ENCODE measurements around the gene MAPK8. TPM values are rescaled to one million over a fixed set of nuclear protein-coding genes. Genes with fewer than 3 reads are reported as not detected.
A peak's percentile ranks its signal among the peaks of the same experiment; 100 is the strongest.

Gene MAPK8
- total RNA-seq, 1 experiment from 2014 or later, result 52.9 TPM

GRCh38 chr10:48390558-48390871 lies 84.0 kb downstream of the MAPK8 start:
- H3K4me1 Mint-ChIP-seq (ENCODE audit: insufficient read depth, unreplicated experiment), result peaks cover 20% of the 10 kb centered on the region
- H3K27ac Mint-ChIP-seq (ENCODE audit: low read depth, unreplicated experiment), result no peak overlapping the region
- H3K36me3 Mint-ChIP-seq (ENCODE audit: insufficient read depth, unreplicated experiment), result no peaks in the 10 kb centered on the region
- H3K9me3 Mint-ChIP-seq (ENCODE audit: unreplicated experiment), result no peaks in the 10 kb centered on the region
- H3K4me3 Mint-ChIP-seq (ENCODE audit: unreplicated experiment), result no peak overlapping the region
- no peak for TF ChIP-seq CTCF (IDR thresholded peaks at IDR 0.05; ENCODE audit: unreplicated experiment)
- no peak for DNase-seq (ENCODE audit: unreplicated experiment)
- ChIA-PET CTCF (interaction anchor here (0.7 kb wide), 1 partner anchor 81 kb away, joined by 3 read pairs; no protein-coding TSS in a partner anchor), POLR2A (interaction anchor here (0.6 to 2.8 kb wide), 4 partner anchors 9 to 76 kb away, joined by 3 to 9 read pairs (median 4); no protein-coding TSS in a partner anchor)
- BruUV-seq (replicated peaks), result no TSS peak
- H3K27me3 Mint-ChIP-seq (ENCODE audit: insufficient read depth, unreplicated experiment), result no peaks in the 10 kb centered on the region
- intact Hi-C loops (cut with micrococcal nuclease), result no loop called here

- Mint-ChIP-seq H3K27ac (ENCODE audit: low read depth, unreplicated experiment) (no peak overlapping the region), H3K4me1 (ENCODE audit: insufficient read depth, unreplicated experiment) (peaks cover 20% of the 10 kb centered on the region), H3K27me3 (ENCODE audit: insufficient read depth, unreplicated experiment) (no peaks in the 10 kb centered on the region), H3K36me3 (ENCODE audit: insufficient read depth, unreplicated experiment) (no peaks in the 10 kb centered on the region), H3K4me3 (ENCODE audit: unreplicated experiment) (no peak overlapping the region), H3K9me3 (ENCODE audit: unreplicated experiment) (no peaks in the 10 kb centered on the region)
- peak; percentile 42 for DNase-seq (ENCODE audit: unreplicated experiment)
- intact Hi-C loops (cut with micrococcal nuclease), result no loop called here
- no peak for TF ChIP-seq CTCF (IDR thresholded peaks at IDR 0.05; ENCODE audit: unreplicated experiment)
- BruUV-seq (replicated peaks), result no TSS peak
- ChIA-PET CTCF (no interaction called here), POLR2A (interaction anchor here (0.6 to 2.8 kb wide), 6 partner anchors 8 to 75 kb away, joined by 3 to 9 read pairs (median 4); no protein-coding TSS in a partner anchor)
Measured at GRCh38 chr10:48390933-48391845, 84.7 kb downstream of the MAPK8 start.

GRCh38 chr10:48391994-48392393 lies 85.5 kb downstream of the MAPK8 start:
- DNase-seq (ENCODE audit: unreplicated experiment), result no peak
- Mint-ChIP-seq H3K27me3 (ENCODE audit: insufficient read depth, unreplicated experiment) (no peaks in the 10 kb centered on the region), H3K4me3 (ENCODE audit: unreplicated experiment) (no peak overlapping the region), H3K36me3 (ENCODE audit: insufficient read depth, unreplicated experiment) (no peaks in the 10 kb centered on the region), H3K9me3 (ENCODE audit: unreplicated experiment) (no peaks in the 10 kb centered on the region), H3K27ac (ENCODE audit: low read depth, unreplicated experiment) (no peak overlapping the region), H3K4me1 (ENCODE audit: insufficient read depth, unreplicated experiment) (peaks cover 20% of the 10 kb centered on the region)
- no TSS peak for BruUV-seq (replicated peaks)
- CTCF ChIA-PET, result no interaction called here
- POLR2A ChIA-PET, result interaction anchor here (1.5 to 2.8 kb wide), 3 partner anchors 8 to 15 kb away, joined by 3 to 9 read pairs (median 7); no protein-coding TSS in a partner anchor
- TF ChIP-seq CTCF (IDR thresholded peaks at IDR 0.05; ENCODE audit: unreplicated experiment), result no peak
- intact Hi-C loops (cut with micrococcal nuclease), result no loop called here

GRCh38 chr10:48398261-48398660 lies 91.8 kb downstream of the MAPK8 start:
- H3K27ac Mint-ChIP-seq (ENCODE audit: low read depth, unreplicated experiment), result no peak overlapping the region
- no peaks in the 10 kb centered on the region for H3K27me3 Mint-ChIP-seq (ENCODE audit: insufficient read depth, unreplicated experiment)
- no peak for TF ChIP-seq CTCF (IDR thresholded peaks at IDR 0.05; ENCODE audit: unreplicated experiment)
- no TSS peak for BruUV-seq (replicated peaks)
- peaks cover 24% of the 10 kb centered on the region for H3K4me1 Mint-ChIP-seq (ENCODE audit: insufficient read depth, unreplicated experiment)
- no peak overlapping the region for H3K4me3 Mint-ChIP-seq (ENCODE audit: unreplicated experiment)
- no peaks in the 10 kb centered on the region for H3K9me3 Mint-ChIP-seq (ENCODE audit: unreplicated experiment)
- intact Hi-C loops (cut with micrococcal nuclease), result no loop called here
- no peak for DNase-seq (ENCODE audit: unreplicated experiment)
- H3K36me3 Mint-ChIP-seq (ENCODE audit: insufficient read depth, unreplicated experiment), result no peaks in the 10 kb centered on the region
- CTCF ChIA-PET, result interaction anchor here (0.7 kb wide), 1 partner anchor 1025 kb away, joined by 3 read pairs; no protein-coding TSS in a partner anchor
- POLR2A ChIA-PET, result no interaction called here

Measured in MCF 10A (cell line).